Smooth muscle cell (in vitro differentiated cells): ENCODE data around the gene IQSEC1. TPM values are rescaled to one million over a fixed set of nuclear protein-coding genes. Genes with fewer than 3 reads are reported as not detected.

ENCODE experiments used
- DNase-seq: peaks from one replicate; lab custom pipeline; 2025; ENCODE audit not compliant: unreplicated experiment; lab: John Stamatoyannopoulos, UW
- H2AFZ ChIP-seq: fragments of 200-600 bp; sonication (generic); 2 replicates; pipeline ENCODE4 v1.6.0; 2016; ENCODE audit warnings: antibody characterized with exemption, low read depth, mild to moderate bottlenecking
- H3F3A ChIP-seq: fragments of 200-600 bp; sonication (generic); 2 replicates; pipeline ENCODE4 v1.6.0; 2017; ENCODE audit warnings: antibody characterized with exemption, low read depth
- H3K27ac ChIP-seq: fragments of 200-600 bp; sonication (generic); 2 replicates; pipeline ENCODE4 v1.5.1; 2016; ENCODE audit warnings: low read depth, mild to moderate bottlenecking
- H3K27me3 ChIP-seq: fragments of 200-600 bp; sonication (generic); 2 replicates; pipeline ENCODE4 v1.6.1; 2016; ENCODE audit warnings: low read depth, mild to moderate bottlenecking
- H3K36me3 ChIP-seq: fragments of 200-600 bp; sonication (generic); 2 replicates; pipeline ENCODE4 v1.5.1; 2016; ENCODE audit warnings: low read depth
- H3K4me1 ChIP-seq: fragments of 200-600 bp; sonication (generic); 2 replicates; pipeline ENCODE4 v1.5.1; 2016; ENCODE audit warnings: low read depth
- H3K4me2 ChIP-seq: fragments of 200-600 bp; sonication (generic); 2 replicates; pipeline ENCODE4 v1.6.0; 2016; ENCODE audit warnings: mild to moderate bottlenecking
- H3K4me3 ChIP-seq: fragments of 200-600 bp; sonication (generic); 2 replicates; pipeline ENCODE4 v1.5.1; 2016; ENCODE audit warnings: mild to moderate bottlenecking
- H3K79me2 ChIP-seq: fragments of 200-600 bp; sonication (generic); 2 replicates; pipeline ENCODE4 v1.6.0; 2016; ENCODE audit warnings: low read depth, mild to moderate bottlenecking
- H3K9ac ChIP-seq: fragments of 200-600 bp; sonication (generic); 2 replicates; pipeline ENCODE4 v1.6.0; 2016; ENCODE audit warnings: low read depth
- H3K9me3 ChIP-seq: fragments of 200-600 bp; sonication (generic); replicated peaks from 2 replicates; pipeline ENCODE4 v1.5.1; 2016; ENCODE audit warnings: low read depth
- H4K20me1 ChIP-seq: fragments of 200-600 bp; sonication (generic); 2 replicates; pipeline ENCODE4 v1.6.0; 2016; ENCODE audit warnings: low read depth
- CTCF ChIP-seq: fragments of 200-600 bp; sonication (generic); IDR thresholded peaks from 2 replicates; pipeline ENCODE4 v1.5.1; 2017; ENCODE audit warnings: borderline replicate concordance, mild to moderate bottlenecking, antibody characterized with exemption; ENCODE audit not compliant: insufficient read depth, poor library complexity, severe bottlenecking
- WGBS: methylation state at CpG from one replicate; pipeline ENCODE4 v1.1.7; 2016; ENCODE audit warnings: low lambda C conversion rate; 5-methylcytosine and 5-hydroxymethylcytosine counted together
- polyA plus RNA-seq: library from polyadenylated mRNA; unstranded; fragments of >200 nt; fragmentation: Nextera tagmentation; extraction: Ambion mirVana; gene quantifications from 2 replicates; pipeline ENCODE4 v1.2.1, GENCODE V29; 2016
- total RNA-seq: library from RNA; depleted of rRNA; stranded (reverse); fragments of >200 nt; gene quantifications from 2 replicates; pipeline ENCODE4 v1.2.3, GENCODE V29; 2014

IQSEC1 gene
- total and polyA plus RNA-seq, 2 experiments from 2014 or later: 18.9 to 19.8 TPM

- H2AFZ ChIP-seq: no peak overlapping the region
- H4K20me1 ChIP-seq: peaks cover 80% of the 10 kb centered on the region
- 80% methylated on average over 6 of the region's 6 CpGs for WGBS
- H3K79me2 ChIP-seq: peaks cover 19% of the 10 kb centered on the region
- H3K4me1 ChIP-seq: peaks cover 23% of the 10 kb centered on the region
- H3K9ac ChIP-seq: peak overlapping the region; percentile 11
- no peaks in the 10 kb centered on the region for H3K27me3 ChIP-seq
- H3K36me3 ChIP-seq: no peaks in the 10 kb centered on the region
- peak overlapping the region; percentile 87 for H3K27ac ChIP-seq
- H3F3A ChIP-seq: no peaks in the 10 kb centered on the region
- no peaks in the 10 kb centered on the region for H3K9me3 ChIP-seq
- DNase-seq: no peak
- peak overlapping the region; percentile 50 for H3K4me2 ChIP-seq
- TF ChIP-seq CTCF: no peak
- no peak overlapping the region for H3K4me3 ChIP-seq
These were observed 127.0 kb downstream of the IQSEC1 start for GRCh38 chr3:12946251-12946648.

- 87% methylated on average over 6 of the region's 6 CpGs for WGBS
- H3K4me2 ChIP-seq: no peak overlapping the region
These were observed 128.4 kb downstream of the IQSEC1 start for GRCh38 chr3:12944849-12945248.

GRCh38 chr3:12944413-12944812 is 128.8 kb downstream of the IQSEC1 start:
- DNase-seq: no peak
- Histone ChIP-seq H3K9ac (no peak overlapping the region), H2AFZ (no peak overlapping the region), H3K4me3 (no peak overlapping the region), H3K9me3 (no peaks in the 10 kb centered on the region), H3K4me2 (no peak overlapping the region), H3K79me2 (peaks cover 13% of the 10 kb centered on the region), H3K36me3 (no peaks in the 10 kb centered on the region), H3K4me1 (peaks cover 23% of the 10 kb centered on the region), H4K20me1 (peaks cover 83% of the 10 kb centered on the region), H3K27me3 (no peaks in the 10 kb centered on the region), H3K27ac (no peak overlapping the region), H3F3A (no peaks in the 10 kb centered on the region)
- TF ChIP-seq CTCF: no peak
- 73% methylated on average over 15 of the region's 15 CpGs for WGBS

More at GRCh38 chr3:12944849-12945248, 128.4 kb downstream of the IQSEC1 start:
- Histone ChIP-seq H3F3A (no peaks in the 10 kb centered on the region), H3K9ac (no peak overlapping the region), H3K36me3 (no peaks in the 10 kb centered on the region), H3K9me3 (no peaks in the 10 kb centered on the region), H4K20me1 (peaks cover 83% of the 10 kb centered on the region), H3K4me1 (peaks cover 23% of the 10 kb centered on the region), H3K27ac (no peak overlapping the region), H3K4me3 (no peak overlapping the region), H2AFZ (no peak overlapping the region), H3K79me2 (peaks cover 13% of the 10 kb centered on the region), H3K27me3 (no peaks in the 10 kb centered on the region)
- no peak for DNase-seq
- no peak for TF ChIP-seq CTCF
